IMR-90 (cell line): ENCODE results near the gene LYSMD4.

ENCODE experiments used
- MXI1 ChIP-seq: IDR thresholded peaks from 2 replicates; pipeline ENCODE4 v1.6.1; 2012; ENCODE audit warnings: low read depth, mild to moderate bottlenecking, low read length, moderate library complexity, borderline replicate concordance
- POLR2A ChIP-seq: IDR thresholded peaks from 2 replicates; pipeline ENCODE4 v1.6.1; 2012; ENCODE audit warnings: mild to moderate bottlenecking, low read depth, low read length
- RAD21 ChIP-seq: IDR thresholded peaks from 2 replicates; pipeline ENCODE4 v1.6.1; 2012; ENCODE audit warnings: low read length, improper control_type of control experiment
- RCOR1 ChIP-seq: IDR thresholded peaks from 2 replicates; pipeline ENCODE4 v1.6.1; 2012; ENCODE audit warnings: mild to moderate bottlenecking, low read length, improper control_type of control experiment; ENCODE audit not compliant: insufficient replicate concordance
- TF ChIP-seq, protein P1 (sequence below): conservative IDR thresholded peaks from 2 replicates; pipeline ENCODE4 v1.5.1; 2012; ENCODE audit warnings: mild to moderate bottlenecking, low read depth, low read length, improper control_type of control experiment

DNA sequence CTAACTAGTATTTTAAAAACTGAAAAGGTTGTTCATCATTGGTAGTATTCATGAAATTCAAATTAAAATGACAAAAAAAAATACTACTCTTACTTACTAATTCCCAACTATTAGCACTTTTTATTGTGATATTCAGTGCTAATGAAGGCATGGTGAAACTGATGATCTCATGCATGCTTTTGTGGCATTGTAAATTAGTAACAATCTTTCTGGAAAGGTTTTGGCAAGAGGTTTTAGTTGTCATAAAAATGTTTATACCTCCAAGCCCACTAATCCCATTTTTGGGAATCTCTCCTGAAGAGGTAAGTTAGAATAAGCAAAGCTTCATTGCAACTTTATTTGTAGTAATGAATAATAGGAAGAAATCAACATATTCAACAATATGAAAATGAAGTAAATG lies 53.0 kb downstream of the LYSMD4 start:
- TF ChIP-seq POLR2A (no peak), RCOR1 (no peak), MXI1 (no peak), RAD21 (no peak)
- TF ChIP-seq, protein P1, sequence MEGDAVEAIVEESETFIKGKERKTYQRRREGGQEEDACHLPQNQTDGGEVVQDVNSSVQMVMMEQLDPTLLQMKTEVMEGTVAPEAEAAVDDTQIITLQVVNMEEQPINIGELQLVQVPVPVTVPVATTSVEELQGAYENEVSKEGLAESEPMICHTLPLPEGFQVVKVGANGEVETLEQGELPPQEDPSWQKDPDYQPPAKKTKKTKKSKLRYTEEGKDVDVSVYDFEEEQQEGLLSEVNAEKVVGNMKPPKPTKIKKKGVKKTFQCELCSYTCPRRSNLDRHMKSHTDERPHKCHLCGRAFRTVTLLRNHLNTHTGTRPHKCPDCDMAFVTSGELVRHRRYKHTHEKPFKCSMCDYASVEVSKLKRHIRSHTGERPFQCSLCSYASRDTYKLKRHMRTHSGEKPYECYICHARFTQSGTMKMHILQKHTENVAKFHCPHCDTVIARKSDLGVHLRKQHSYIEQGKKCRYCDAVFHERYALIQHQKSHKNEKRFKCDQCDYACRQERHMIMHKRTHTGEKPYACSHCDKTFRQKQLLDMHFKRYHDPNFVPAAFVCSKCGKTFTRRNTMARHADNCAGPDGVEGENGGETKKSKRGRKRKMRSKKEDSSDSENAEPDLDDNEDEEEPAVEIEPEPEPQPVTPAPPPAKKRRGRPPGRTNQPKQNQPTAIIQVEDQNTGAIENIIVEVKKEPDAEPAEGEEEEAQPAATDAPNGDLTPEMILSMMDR = no peak
